Body of pancreas (tissue), 4 donors: ENCODE results near the gene SLC29A4.

Experiments used
- POLR2A ChIP-seq, 3 donors: fragments of 450-650 bp; IDR thresholded peaks; one replicate each; pipeline ENCODE4 v1.6.1; 2016; ENCODE audit warnings: antibody characterized with exemption in 3 of 3, mild to moderate bottlenecking in 2 of 3
- TF ChIP-seq, protein P1 (sequence below), 7 experiments: fragments of 450-650 bp in 4 of 7; fragments of 200-600 bp in 3 of 7; sonication (generic) in 3 of 7; IDR thresholded peaks; one replicate each; pipeline ENCODE4 v1.5.1; 2016 to 2019; ENCODE audit warnings: antibody characterized with exemption in 7 of 7

- no peak for TF ChIP-seq POLR2A (IDR thresholded peaks at IDR 0.05)
- TF ChIP-seq, protein P1, sequence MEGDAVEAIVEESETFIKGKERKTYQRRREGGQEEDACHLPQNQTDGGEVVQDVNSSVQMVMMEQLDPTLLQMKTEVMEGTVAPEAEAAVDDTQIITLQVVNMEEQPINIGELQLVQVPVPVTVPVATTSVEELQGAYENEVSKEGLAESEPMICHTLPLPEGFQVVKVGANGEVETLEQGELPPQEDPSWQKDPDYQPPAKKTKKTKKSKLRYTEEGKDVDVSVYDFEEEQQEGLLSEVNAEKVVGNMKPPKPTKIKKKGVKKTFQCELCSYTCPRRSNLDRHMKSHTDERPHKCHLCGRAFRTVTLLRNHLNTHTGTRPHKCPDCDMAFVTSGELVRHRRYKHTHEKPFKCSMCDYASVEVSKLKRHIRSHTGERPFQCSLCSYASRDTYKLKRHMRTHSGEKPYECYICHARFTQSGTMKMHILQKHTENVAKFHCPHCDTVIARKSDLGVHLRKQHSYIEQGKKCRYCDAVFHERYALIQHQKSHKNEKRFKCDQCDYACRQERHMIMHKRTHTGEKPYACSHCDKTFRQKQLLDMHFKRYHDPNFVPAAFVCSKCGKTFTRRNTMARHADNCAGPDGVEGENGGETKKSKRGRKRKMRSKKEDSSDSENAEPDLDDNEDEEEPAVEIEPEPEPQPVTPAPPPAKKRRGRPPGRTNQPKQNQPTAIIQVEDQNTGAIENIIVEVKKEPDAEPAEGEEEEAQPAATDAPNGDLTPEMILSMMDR (IDR thresholded peaks at IDR 0.05) = no peak
These were observed 68.0 kb downstream of the SLC29A4 start for GRCh38 chr7:5350600-5351385.
